ENCODE results near the gene CRY2.

GRCh38 chr11:45924927-45925326 is 77.7 kb downstream of the CRY2 start:
- no peak for TF ChIP-seq CTCF (IDR thresholded peaks at IDR 0.05)
- no peak for TF ChIP-seq POLR2A (IDR thresholded peaks at IDR 0.05)
